ENCODE data around the gene GH2. TPM values are rescaled to one million over a fixed set of nuclear protein-coding genes. Genes with fewer than 3 reads are reported as not detected.

Gene GH2
- not detected in 2 replicates for total RNA-seq

GRCh38 chr17:63881935-63882601 is at the start of gene GH2:
TSS of gene GH2 (minus strand) at chr17:63881944. CDS start at chr17:63881801, 143 bp downstream.

GRCh38 chr17:63918789-63919305 is 37.1 kb upstream of the GH2 start, which contains the start of gene GH1:
TSS of gene GH1 (minus strand) at chr17:63918839. CDS start at chr17:63918776, 63 bp downstream.

DNA sequence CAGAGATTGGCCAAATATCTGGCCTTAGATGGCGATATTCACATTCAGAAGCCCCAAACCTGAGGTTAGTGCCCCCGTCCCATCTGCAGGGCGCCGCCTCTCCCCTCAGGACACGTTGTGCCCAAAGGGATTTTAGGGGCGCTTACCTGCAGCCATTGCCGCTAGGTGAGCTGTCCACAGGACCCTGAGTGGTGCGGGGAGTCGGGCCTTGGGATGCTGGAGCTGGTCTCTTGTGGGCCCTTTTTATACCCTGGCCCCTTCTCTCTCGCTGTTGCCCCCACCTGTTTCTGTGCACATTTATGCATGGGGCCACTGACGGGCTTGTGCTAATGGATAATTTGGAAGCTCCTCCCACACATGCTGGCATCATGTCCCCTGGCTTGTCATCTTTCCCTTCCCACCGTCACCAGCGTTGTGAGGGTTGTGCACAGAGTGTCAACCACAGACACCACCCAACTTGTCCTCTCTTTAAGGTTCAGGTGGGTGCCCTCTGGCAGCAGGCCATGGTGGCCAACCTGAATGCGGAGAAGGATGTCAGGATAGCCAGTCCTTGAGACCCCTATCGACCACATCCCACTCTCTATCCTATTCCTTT is 29.4 kb upstream of the GH2 start, which contains the start of gene CSHL1:
Gene CSHL1 (minus strand): TSS at position 218 of the 595 bp plus-strand sequence. CDS start 62 bp downstream, at position 156.

DNA sequence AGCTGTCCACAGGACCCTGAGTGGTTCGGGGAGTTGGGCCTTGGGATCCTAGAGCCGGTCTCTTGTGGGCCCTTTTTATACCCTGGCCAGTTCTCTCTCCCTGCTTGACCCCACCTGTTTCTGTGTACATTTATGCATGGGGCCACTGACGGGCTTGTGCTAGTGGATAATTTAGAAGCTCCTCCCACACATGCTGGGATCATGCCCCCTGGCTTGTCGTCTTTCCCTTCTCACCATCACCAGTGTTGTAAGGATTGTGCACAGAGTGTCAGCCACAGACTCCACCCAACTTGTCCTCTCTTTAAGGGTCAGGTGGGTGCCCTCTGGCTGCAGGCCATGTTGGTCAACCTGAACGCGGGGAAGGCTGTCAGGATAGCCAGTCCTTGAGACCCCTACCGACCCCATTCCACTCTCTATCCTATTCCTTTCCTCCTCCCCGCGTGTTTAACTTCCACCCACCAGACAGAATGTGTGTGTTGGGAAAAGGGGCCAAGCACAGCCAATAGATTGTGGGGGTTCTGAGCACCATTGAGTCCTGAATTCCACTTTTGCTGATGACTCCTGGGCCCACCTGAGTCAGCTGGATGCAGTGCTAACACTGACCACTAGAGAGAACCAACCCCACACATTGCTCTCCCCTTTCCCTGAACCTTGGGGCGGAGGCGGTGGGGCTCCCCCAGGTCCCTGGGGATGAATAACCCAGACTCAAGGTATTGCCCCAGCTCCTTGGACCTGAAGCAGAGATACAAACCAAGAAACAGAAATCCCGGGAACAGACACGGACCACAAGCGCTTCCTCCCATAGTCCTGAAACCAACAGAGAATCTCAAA is 15.0 kb upstream of the GH2 start, which contains the start of gene CSH1:
Gene CSH1 (minus strand): TSS at position 51 of the 831 bp plus-strand sequence. CDS start 63 bp downstream, outside the sequence.

GRCh38 chr17:63873577-63873976 is 8.2 kb downstream of the GH2 start, which contains the start of gene CSH2:
TSS of gene CSH2 (minus strand) at chr17:63873677. CDS start at chr17:63873614, 63 bp downstream.

GRCh38 chr17:63842540-63843386 is 39.0 kb downstream of the GH2 start, which contains the start of gene SMARCD2:
TSS of gene SMARCD2 (minus strand) at chr17:63842685. CDS start at chr17:63842674, 11 bp downstream.

Other genes with a start within 250 kb of the GH2 start
- gene LIMD2, start 181.8 kb downstream of the GH2 start, total RNA-seq: 13.8 and 24.0 TPM in 2 replicates
- gene STRADA, start 140.1 kb downstream of the GH2 start, total RNA-seq: 17.2 and 22.3 TPM in 2 replicates
- 87.7 and 117 TPM in 2 replicates for gene CCDC47, start 108.3 kb downstream of the GH2 start, total RNA-seq
- gene DDX42, start 107.8 kb downstream of the GH2 start, total RNA-seq: 65.1 and 80.6 TPM in 2 replicates
- gene PSMC5, start 54.5 kb downstream of the GH2 start, total RNA-seq: 92.1 and 129 TPM in 2 replicates
- 57.2 and 84.5 TPM in 2 replicates for gene FTSJ3, start 54.3 kb downstream of the GH2 start, total RNA-seq
- gene SMARCD2, start 39.3 kb downstream of the GH2 start, total RNA-seq: 69.4 and 77.6 TPM in 2 replicates
- not detected in 2 replicates for gene CSH2, start 8.3 kb downstream of the GH2 start, total RNA-seq
- gene CSH1, start 14.6 kb upstream of the GH2 start, total RNA-seq: not detected in 2 replicates
- gene CSHL1, start 29.3 kb upstream of the GH2 start, total RNA-seq: not detected in 2 replicates
- not detected in 2 replicates for gene GH1, start 36.9 kb upstream of the GH2 start, total RNA-seq
- 1.1 TPM in 2 replicates for gene CD79B, start 50.4 kb upstream of the GH2 start, total RNA-seq
- gene SCN4A, start 91.0 kb upstream of the GH2 start, total RNA-seq: under 0.01 and 0.09 TPM in 2 replicates
- gene PRR29, start 116.4 kb upstream of the GH2 start, total RNA-seq: 0.27 and 0.28 TPM in 2 replicates
- gene ICAM2, start 138.7 kb upstream of the GH2 start, total RNA-seq: 348 and 500 TPM in 2 replicates
- 5.3 and 11.1 TPM in 2 replicates for gene ERN1, start 248.2 kb upstream of the GH2 start, total RNA-seq